ENCODE data around the gene ALDH1L1.

ALDH1L1 gene

GRCh38 chr3:126103121-126104027 is 77.0 kb downstream of the ALDH1L1 start:
- Histone ChIP-seq H2BK5ac (ENCODE audit: low read depth, low read length, poor library complexity) (no peak overlapping the region), H4K8ac (ENCODE audit: low read depth, low read length) (no peak overlapping the region), H3K4me3 (ENCODE audit: low read depth, low read length) (no peak overlapping the region), H3K4me2 (ENCODE audit: low read length) (no peak overlapping the region), H3K4me1 (ENCODE audit: control insufficient read depth in 1 of 2, insufficient read depth in 2 of 2, low read length in 2 of 2) (no peaks in the 10 kb centered on the region), H3K4ac (ENCODE audit: low read depth, low read length) (no peak overlapping the region), H3K79me2 (ENCODE audit: control insufficient read depth, insufficient read depth, low read length, poor library complexity) (no peaks in the 10 kb centered on the region), H4K91ac (ENCODE audit: low read depth, low read length) (no peak overlapping the region), H3K79me1 (ENCODE audit: low read length) (no peaks in the 10 kb centered on the region), H4K12ac (ENCODE audit: low read depth, low read length) (no peak overlapping the region), H2BK12ac (ENCODE audit: low read length) (no peak overlapping the region), H3K9me3 (ENCODE audit: insufficient read depth, low read depth, low read length) (peaks cover 6% of the 10 kb centered on the region), H3K9ac (ENCODE audit: low read length) (no peak overlapping the region), H3K27me3 (ENCODE audit: insufficient read depth, low read length) (no peaks in the 10 kb centered on the region), H3K36me3 (ENCODE audit: control insufficient read depth in 1 of 2, insufficient read depth in 2 of 2, low read length in 2 of 2) (no peaks in the 10 kb centered on the region), H3K23ac (ENCODE audit: low read length) (no peak overlapping the region), H2BK120ac (ENCODE audit: insufficient read depth, low read length, poor library complexity) (no peak overlapping the region), H3K14ac (ENCODE audit: low read length) (no peak overlapping the region), H3K27ac (ENCODE audit: low read depth, low read length) (no peak overlapping the region), H2AK5ac (ENCODE audit: low read length) (no peak overlapping the region), H2AFZ (ENCODE audit: insufficient read depth, low read length, poor library complexity) (no peak overlapping the region), H3K18ac (ENCODE audit: low read length) (no peak overlapping the region)
- no CpG with 5 or more reads among the region's 22 CpGs for WGBS (ENCODE audit: extremely low coverage, insufficient coverage, insufficient read length)
- no peak for DNase-seq

GRCh38 chr3:126102530-126102951 is 77.8 kb downstream of the ALDH1L1 start:
- DNase-seq = no peak
- Histone ChIP-seq H4K12ac (ENCODE audit: low read depth, low read length) (no peak overlapping the region), H3K27ac (ENCODE audit: low read depth, low read length) (no peak overlapping the region), H3K79me1 (ENCODE audit: low read length) (no peaks in the 10 kb centered on the region), H3K23ac (ENCODE audit: low read length) (no peak overlapping the region), H2AFZ (ENCODE audit: insufficient read depth, low read length, poor library complexity) (no peak overlapping the region), H2AK5ac (ENCODE audit: low read length) (no peak overlapping the region), H4K91ac (ENCODE audit: low read depth, low read length) (no peak overlapping the region), H3K79me2 (ENCODE audit: control insufficient read depth, insufficient read depth, low read length, poor library complexity) (no peaks in the 10 kb centered on the region), H3K4me1 (ENCODE audit: control insufficient read depth in 1 of 2, insufficient read depth in 2 of 2, low read length in 2 of 2) (no peaks in the 10 kb centered on the region), H3K9me3 (ENCODE audit: insufficient read depth, low read depth, low read length) (peaks cover 7% of the 10 kb centered on the region), H3K36me3 (ENCODE audit: control insufficient read depth in 1 of 2, insufficient read depth in 2 of 2, low read length in 2 of 2) (no peaks in the 10 kb centered on the region), H2BK12ac (ENCODE audit: low read length) (no peak overlapping the region), H2BK5ac (ENCODE audit: low read depth, low read length, poor library complexity) (no peak overlapping the region), H4K8ac (ENCODE audit: low read depth, low read length) (no peak overlapping the region), H3K4me2 (ENCODE audit: low read length) (no peak overlapping the region), H2BK120ac (ENCODE audit: insufficient read depth, low read length, poor library complexity) (no peak overlapping the region), H3K27me3 (ENCODE audit: insufficient read depth, low read length) (no peaks in the 10 kb centered on the region), H3K4ac (ENCODE audit: low read depth, low read length) (no peak overlapping the region), H3K9ac (ENCODE audit: low read length) (no peak overlapping the region), H3K4me3 (ENCODE audit: low read depth, low read length) (no peak overlapping the region), H3K18ac (ENCODE audit: low read length) (no peak overlapping the region), H3K14ac (ENCODE audit: low read length) (no peak overlapping the region)
- no CpG with 5 or more reads among the region's 5 CpGs for WGBS (ENCODE audit: extremely low coverage, insufficient coverage, insufficient read length)

GRCh38 chr3:126102011-126102410 is 78.4 kb downstream of the ALDH1L1 start:
- no peak overlapping the region for H3K23ac ChIP-seq (ENCODE audit: low read length)
- H3K4me1 ChIP-seq (ENCODE audit: control insufficient read depth in 1 of 2, insufficient read depth in 2 of 2, low read length in 2 of 2) = no peaks in the 10 kb centered on the region
- H2AFZ ChIP-seq (ENCODE audit: insufficient read depth, low read length, poor library complexity) = no peak overlapping the region
- no peak overlapping the region for H2AK5ac ChIP-seq (ENCODE audit: low read length)
- peaks cover 7% of the 10 kb centered on the region for H3K9me3 ChIP-seq (ENCODE audit: insufficient read depth, low read depth, low read length)
- no peaks in the 10 kb centered on the region for H3K27me3 ChIP-seq (ENCODE audit: insufficient read depth, low read length)
- H2BK5ac ChIP-seq (ENCODE audit: low read depth, low read length, poor library complexity) = no peak overlapping the region
- H3K9ac ChIP-seq (ENCODE audit: low read length) = no peak overlapping the region
- no peak overlapping the region for H2BK120ac ChIP-seq (ENCODE audit: insufficient read depth, low read length, poor library complexity)
- no peak for DNase-seq
- no peak overlapping the region for H4K91ac ChIP-seq (ENCODE audit: low read depth, low read length)
- no peaks in the 10 kb centered on the region for H3K79me2 ChIP-seq (ENCODE audit: control insufficient read depth, insufficient read depth, low read length, poor library complexity)
- H3K14ac ChIP-seq (ENCODE audit: low read length) = no peak overlapping the region
- H3K4me3 ChIP-seq (ENCODE audit: low read depth, low read length) = no peak overlapping the region
- H3K4ac ChIP-seq (ENCODE audit: low read depth, low read length) = no peak overlapping the region
- no peak overlapping the region for H3K18ac ChIP-seq (ENCODE audit: low read length)
- no peak overlapping the region for H3K4me2 ChIP-seq (ENCODE audit: low read length)
- H3K79me1 ChIP-seq (ENCODE audit: low read length) = no peaks in the 10 kb centered on the region
- no peak overlapping the region for H2BK12ac ChIP-seq (ENCODE audit: low read length)
- no peak overlapping the region for H3K27ac ChIP-seq (ENCODE audit: low read depth, low read length)
- no CpG with 5 or more reads among the region's 8 CpGs for WGBS (ENCODE audit: extremely low coverage, insufficient coverage, insufficient read length)
- H3K36me3 ChIP-seq (ENCODE audit: control insufficient read depth in 1 of 2, insufficient read depth in 2 of 2, low read length in 2 of 2) = no peaks in the 10 kb centered on the region
- no peak overlapping the region for H4K8ac ChIP-seq (ENCODE audit: low read depth, low read length)
- peak overlapping the region; percentile 23 for H4K12ac ChIP-seq (ENCODE audit: low read depth, low read length)

DNA sequence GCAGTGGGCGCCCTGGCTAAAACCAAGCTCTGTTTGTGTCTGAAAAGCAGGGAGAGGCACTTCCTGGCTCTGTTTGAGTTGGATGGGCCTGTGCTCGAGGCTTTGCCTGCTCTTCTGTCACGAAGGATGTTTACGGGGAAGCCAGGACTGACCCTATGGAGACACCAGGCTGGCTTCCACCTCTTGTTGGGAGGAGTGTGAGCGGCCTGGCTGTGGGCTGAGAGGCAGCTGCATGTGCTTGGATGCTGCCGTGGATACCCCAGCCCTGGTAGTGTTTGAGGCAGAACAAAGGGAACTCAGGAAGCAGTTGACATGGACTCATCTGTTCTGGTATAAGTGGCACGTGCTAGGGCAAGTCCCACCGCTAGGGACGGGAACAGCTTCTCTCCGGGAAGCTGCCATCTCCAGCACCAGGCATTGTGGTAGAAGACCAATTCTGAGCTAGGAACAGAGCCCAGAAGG is 78.8 kb downstream of the ALDH1L1 start:
- Histone ChIP-seq H2AK5ac (ENCODE audit: low read length) (no peak overlapping the region), H3K36me3 (ENCODE audit: control insufficient read depth in 1 of 2, insufficient read depth in 2 of 2, low read length in 2 of 2) (no peaks in the 10 kb centered on the region), H2BK12ac (ENCODE audit: low read length) (no peak overlapping the region), H3K79me2 (ENCODE audit: control insufficient read depth, insufficient read depth, low read length, poor library complexity) (no peaks in the 10 kb centered on the region), H4K91ac (ENCODE audit: low read depth, low read length) (no peak overlapping the region), H3K18ac (ENCODE audit: low read length) (no peak overlapping the region), H3K4me2 (ENCODE audit: low read length) (no peak overlapping the region), H4K8ac (ENCODE audit: low read depth, low read length) (no peak overlapping the region), H3K4ac (ENCODE audit: low read depth, low read length) (no peak overlapping the region), H2AFZ (ENCODE audit: insufficient read depth, low read length, poor library complexity) (no peak overlapping the region), H4K12ac (ENCODE audit: low read depth, low read length) (peak overlapping the region; percentile 23), H3K23ac (ENCODE audit: low read length) (no peak overlapping the region), H3K9ac (ENCODE audit: low read length) (no peak overlapping the region), H3K14ac (ENCODE audit: low read length) (no peak overlapping the region), H3K27ac (ENCODE audit: low read depth, low read length) (no peak overlapping the region), H3K9me3 (ENCODE audit: insufficient read depth, low read depth, low read length) (peaks cover 7% of the 10 kb centered on the region), H3K79me1 (ENCODE audit: low read length) (no peaks in the 10 kb centered on the region), H3K4me1 (ENCODE audit: control insufficient read depth in 1 of 2, insufficient read depth in 2 of 2, low read length in 2 of 2) (no peaks in the 10 kb centered on the region), H2BK120ac (ENCODE audit: insufficient read depth, low read length, poor library complexity) (no peak overlapping the region), H3K27me3 (ENCODE audit: insufficient read depth, low read length) (no peaks in the 10 kb centered on the region), H2BK5ac (ENCODE audit: low read depth, low read length, poor library complexity) (no peak overlapping the region), H3K4me3 (ENCODE audit: low read depth, low read length) (no peak overlapping the region)
- WGBS (ENCODE audit: extremely low coverage, insufficient coverage, insufficient read length) = no CpG with 5 or more reads among the region's 10 CpGs
- no peak for DNase-seq
